Kidney (tissue), 14 donors: ENCODE data around the gene CEP97. TPM values are rescaled to one million over a fixed set of nuclear protein-coding genes. Genes with fewer than 3 reads are reported as not detected.

Experiments
- DNase-seq, 5 donors: peaks; one replicate each; pipeline ENCODE4 v3.0.0-alpha.2; 2013 to 2020
- FAIRE-seq: peaks from 2 replicates; lab custom pipeline; 2012; peaks lifted over from hg19 to GRCh38; lab: Jason Lieb, UNC
- H3K27ac ChIP-seq, 2 donors: one replicate each; pipeline ENCODE4 v1.7.0; 2013; ENCODE audit warnings: low read depth in 2 of 2, low read length in 2 of 2, inconsistent platforms in 1 of 2
- H3K27me3 ChIP-seq: one replicate; pipeline ENCODE4 v1.7.1; 2013; ENCODE audit warnings: low read length, inconsistent platforms; ENCODE audit not compliant: control insufficient read depth, insufficient read depth
- H3K36me3 ChIP-seq, 3 donors: one replicate each; pipeline versions ENCODE4 v1.7.0 to v1.7.1; 2013; ENCODE audit warnings: low read length in 3 of 3, control low read depth in 1 of 3, inconsistent platforms in 1 of 3; ENCODE audit not compliant: insufficient read depth in 3 of 3, control insufficient read depth in 2 of 3
- H3K4me1 ChIP-seq, 3 donors: one replicate each; pipeline versions ENCODE4 v1.7.0 to v1.7.1; 2013; ENCODE audit warnings: low read length in 3 of 3, inconsistent platforms in 1 of 3, low read depth in 1 of 3; ENCODE audit not compliant: control insufficient read depth in 2 of 3, insufficient read depth in 2 of 3
- H3K4me3 ChIP-seq, 3 donors: one replicate each; pipeline versions ENCODE4 v1.7.0 to v1.8.1; 2013; ENCODE audit warnings: low read length in 3 of 3, control low read depth in 1 of 3, inconsistent platforms in 1 of 3
- H3K9ac ChIP-seq, 3 donors: one replicate each; pipeline versions ENCODE4 v1.7.0 to v1.7.1; 2013; ENCODE audit warnings: low read length in 3 of 3, control low read depth in 1 of 3, inconsistent platforms in 1 of 3
- H3K9me3 ChIP-seq, 3 donors: one replicate each; pipeline versions ENCODE4 v1.7.0 to v1.7.1; 2013; ENCODE audit warnings: low read length in 3 of 3, control low read depth in 1 of 3, inconsistent platforms in 1 of 3; ENCODE audit not compliant: control insufficient read depth in 2 of 3, insufficient read depth in 1 of 3
- CTCF ChIP-seq: IDR thresholded peaks from 3 replicates; pipeline ENCODE4 v1.5.1; 2012; ENCODE audit warnings: mild to moderate bottlenecking, moderate library complexity, borderline replicate concordance; ENCODE audit not compliant: insufficient read depth; ENCODE audit errors: extremely low read depth
- intact Hi-C: fragments of 100-400 bp; cut with DNase I; formaldehyde crosslinking; loops from one replicate; pipeline ENCODE4 v1.11.1; 2022
- polyA plus RNA-seq: library from polyadenylated mRNA; stranded (reverse); fragments of 350-450 nt; fragmentation: Illumina TruSeq; extraction: RNeasy Lipid Tissue Mini Kit (QIAGEN cat#74804); gene quantifications from one replicate; pipeline ENCODE4 v1.2.3, GENCODE V29; 2014; ENCODE audit warnings: low read depth, low replicate concordance; ENCODE audit not compliant: insufficient read depth
- total RNA-seq: library from RNA; stranded (reverse); fragmentation: NEBNext Ultra II Directional; extraction: Animal tissue kit (Norgen Biotek cat#: 25700); gene quantifications from one replicate; pipeline ENCODE4 v1.2.1, GENCODE V29; 2021
- donor health status: control.
- donor health status: control.
- donor health status: control.
- donor health status: control.
- donor health status: control.
- donor health status: DM: yes; HTN: yes; CAD: no.
- donor health status: Normal renal cell carcinoma (clear cell type).

The CEP97 gene
- total and polyA plus RNA-seq, 2 donors from 2014 or later: 1.7 to 7.5 TPM

GRCh38 chr3:101803173-101803782 is 78.9 kb downstream of the CEP97 start:
- intact Hi-C loops: loop anchor here (10.0 kb wide), 1 partner anchor 742 kb away; no protein-coding TSS in a partner anchor
- no peaks in the 10 kb centered on the region for H3K9me3 ChIP-seq
- no peak overlapping the region for H3K4me3 ChIP-seq
- no peak overlapping the region for H3K9ac ChIP-seq
- DNase-seq (peak in 2 of 5 donors; percentile 78 to 91), FAIRE-seq (peak; percentile 96)
- H3K36me3 ChIP-seq: no peaks in the 10 kb centered on the region
- no peaks in the 10 kb centered on the region for H3K27me3 ChIP-seq
- H3K27ac ChIP-seq: no peak overlapping the region
- TF ChIP-seq CTCF: peak; percentile 74
- H3K4me1 ChIP-seq: no peaks in the 10 kb centered on the region

DNA sequence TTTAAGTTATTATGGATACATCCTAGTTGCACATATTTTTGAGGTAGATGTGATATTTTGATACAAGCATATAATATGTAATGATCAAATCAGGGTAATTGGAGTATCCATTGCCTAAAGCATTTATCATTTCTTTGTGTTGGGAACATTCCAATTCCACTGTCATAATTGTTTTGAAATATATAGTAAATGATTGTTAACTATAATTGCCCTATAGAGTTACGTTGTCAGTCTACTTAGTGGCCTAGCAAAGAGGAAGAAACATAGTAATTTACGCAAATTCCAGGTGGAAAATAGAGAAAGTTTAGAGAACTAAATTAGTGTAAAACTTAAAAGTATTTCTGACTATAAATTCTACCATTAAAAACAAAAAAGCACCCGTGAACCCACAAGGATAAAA is 79.5 kb downstream of the CEP97 start:
- H3K9ac ChIP-seq: no peak overlapping the region
- H3K27ac ChIP-seq: no peak overlapping the region
- H3K4me3 ChIP-seq: no peak overlapping the region
- no peak for DNase-seq
- no peaks in the 10 kb centered on the region for H3K36me3 ChIP-seq
- TF ChIP-seq CTCF: no peak
- intact Hi-C loops: loop anchor here (10.0 kb wide), 1 partner anchor 741 kb away; no protein-coding TSS in a partner anchor
- no peaks in the 10 kb centered on the region for H3K27me3 ChIP-seq
- FAIRE-seq: no peak
- no peaks in the 10 kb centered on the region for H3K9me3 ChIP-seq
- no peaks in the 10 kb centered on the region for H3K4me1 ChIP-seq

GRCh38 chr3:101806491-101806890 is 82.1 kb downstream of the CEP97 start:
- Histone ChIP-seq H3K27ac (no peak overlapping the region), H3K9me3 (no peaks in the 10 kb centered on the region), H3K4me1 (peaks cover 0 to 2% (median 2%) of the 10 kb centered on the region in 3 donors), H3K36me3 (no peaks in the 10 kb centered on the region), H3K4me3 (no peak overlapping the region), H3K9ac (no peak overlapping the region), H3K27me3 (no peaks in the 10 kb centered on the region)
- TF ChIP-seq CTCF: no peak
- DNase-seq: no peak
- intact Hi-C loops: loop anchor here (10.0 kb wide), 1 partner anchor 738 kb away; no protein-coding TSS in a partner anchor
- no peak for FAIRE-seq
